ENCODE measurements around the gene PHAX.
"Not testable (repeated sequence)": the region's sequence is repeated elsewhere in the genome, so short reads cannot be mapped to it uniquely, and the experiment has no call there.

The PHAX gene

DNA sequence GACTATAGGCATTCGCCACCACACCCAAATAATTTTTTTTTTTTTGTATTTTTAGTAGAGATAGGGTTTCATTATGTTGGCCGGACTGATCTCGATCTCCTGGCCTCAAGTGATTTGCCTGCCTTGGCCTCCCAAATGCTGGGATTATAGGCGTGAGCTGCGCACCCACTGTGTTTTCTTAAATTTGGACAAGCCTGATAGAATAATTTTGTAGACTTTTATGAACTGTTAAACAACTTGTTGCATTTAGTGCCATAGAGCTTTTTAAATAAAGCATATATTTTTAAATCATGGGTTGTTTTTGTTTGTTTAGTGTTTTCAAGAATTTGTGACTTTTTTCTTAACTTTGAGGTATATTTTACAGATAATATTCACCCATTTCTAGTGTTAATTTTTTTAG lies 4.8 kb downstream of the PHAX start:
- DNase-seq: no peak

- DNase-seq: no peak
Measured at GRCh38 chr5:126610160-126610559, 9.4 kb downstream of the PHAX start.

DNA sequence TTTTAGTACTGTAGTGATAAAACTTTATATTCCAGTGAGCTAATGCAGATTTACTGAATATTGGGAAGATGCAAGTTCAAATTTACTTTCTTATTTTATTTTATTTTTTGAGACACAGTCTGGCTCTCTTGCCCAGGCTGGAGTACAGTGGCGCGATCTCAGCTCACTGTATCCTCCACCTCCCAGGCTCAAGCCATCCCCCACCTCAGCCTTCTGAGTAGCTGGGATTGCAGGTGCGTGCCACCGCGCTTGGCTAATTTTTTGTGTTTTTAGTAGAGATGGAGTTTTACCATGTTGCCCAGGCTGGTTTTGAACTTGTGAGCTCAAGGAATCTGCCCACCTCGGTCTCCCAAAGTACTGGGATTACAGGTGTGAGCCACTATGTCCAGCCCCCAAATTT lies 9.9 kb downstream of the PHAX start:
- no peak for DNase-seq

- no peak for DNase-seq
Measured at GRCh38 chr5:126613941-126614592, 13.3 kb downstream of the PHAX start.

GRCh38 chr5:126615286-126615685 lies 14.5 kb downstream of the PHAX start:
- DNase-seq: peak; percentile 34

GRCh38 chr5:126617603-126618002 lies 16.9 kb downstream of the PHAX start:
- not testable (repeated sequence) for DNase-seq

GRCh38 chr5:126619781-126620180 lies 19.0 kb downstream of the PHAX start:
- DNase-seq: no peak

DNA sequence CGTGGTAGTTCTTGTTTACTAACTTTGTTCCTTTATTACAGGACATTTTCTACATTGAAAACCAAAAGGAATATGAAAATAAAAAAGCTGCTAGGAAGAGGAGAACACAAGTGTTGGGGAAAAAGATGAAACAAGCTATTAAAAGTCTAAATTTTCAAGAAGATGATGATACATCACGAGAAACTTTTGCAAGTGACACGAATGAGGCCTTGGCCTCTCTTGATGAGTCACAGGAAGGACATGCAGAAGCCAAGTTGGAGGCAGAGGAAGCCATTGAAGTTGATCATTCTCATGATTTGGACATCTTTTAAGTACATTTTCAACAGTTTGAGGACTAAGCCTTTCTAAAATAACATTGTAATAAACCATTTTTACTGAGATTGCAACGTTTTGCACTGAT lies 23.8 kb downstream of the PHAX start:
- DNase-seq: no peak

DNA sequence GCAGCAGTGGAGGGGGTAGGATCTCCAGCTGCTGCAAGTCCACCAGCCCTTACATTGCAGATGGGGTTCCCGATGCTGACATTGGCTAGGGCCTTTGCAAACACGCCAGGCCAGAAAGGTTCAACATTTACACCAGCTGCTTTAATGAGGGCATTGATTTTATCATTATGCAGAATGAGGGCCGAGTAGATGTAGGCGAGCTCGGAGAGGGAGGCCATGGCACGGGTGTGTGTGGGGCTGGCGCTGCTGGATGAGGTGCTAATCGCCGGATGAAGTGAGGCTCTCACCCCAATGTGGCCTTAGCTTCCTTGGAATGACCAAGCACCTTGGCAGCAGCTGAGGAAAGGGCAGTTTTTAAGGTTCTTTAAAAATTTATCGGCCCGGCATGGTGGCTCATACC lies 27.4 kb downstream of the PHAX start:
- DNase-seq: no peak

DNA sequence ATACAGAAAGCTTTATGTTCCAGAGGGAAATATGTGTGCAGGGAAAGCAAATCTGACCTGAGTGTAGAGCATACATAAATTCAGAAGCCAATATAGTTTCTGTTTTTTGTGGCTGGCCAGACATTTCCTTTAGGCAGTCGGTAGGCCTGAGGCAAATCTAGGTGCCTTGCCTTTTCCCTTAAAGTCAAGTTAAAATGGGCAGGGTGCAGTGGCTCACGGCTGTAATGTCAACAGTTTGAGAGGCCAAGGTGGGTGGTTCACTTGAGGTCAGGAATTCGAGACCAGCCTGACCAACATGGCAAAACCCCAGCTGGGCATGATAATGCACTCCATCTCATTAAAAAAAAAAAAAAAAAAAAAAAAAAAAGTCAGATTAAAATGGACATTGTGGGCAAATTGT lies 31.2 kb downstream of the PHAX start:
- DNase-seq: no peak

DNA sequence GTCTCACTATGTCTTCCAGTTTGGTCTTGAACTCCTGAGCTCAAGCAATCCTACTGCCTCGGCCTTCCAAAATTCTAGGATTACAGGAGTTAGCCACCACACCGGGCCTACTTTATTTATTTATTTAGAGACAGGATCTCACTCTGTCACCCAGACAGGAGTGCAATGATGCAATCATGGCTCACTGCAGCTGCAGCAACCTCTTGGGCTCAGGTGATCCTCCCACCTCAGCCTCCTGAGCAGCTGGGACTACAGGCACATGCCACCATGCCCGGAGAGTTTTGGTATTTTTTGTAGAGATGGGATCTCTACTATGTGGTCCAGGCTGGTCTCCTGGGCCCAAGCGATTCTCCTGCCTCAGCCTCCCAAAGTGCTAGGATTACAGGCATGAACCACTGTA lies 32.8 kb downstream of the PHAX start:
- DNase-seq: no peak

DNA sequence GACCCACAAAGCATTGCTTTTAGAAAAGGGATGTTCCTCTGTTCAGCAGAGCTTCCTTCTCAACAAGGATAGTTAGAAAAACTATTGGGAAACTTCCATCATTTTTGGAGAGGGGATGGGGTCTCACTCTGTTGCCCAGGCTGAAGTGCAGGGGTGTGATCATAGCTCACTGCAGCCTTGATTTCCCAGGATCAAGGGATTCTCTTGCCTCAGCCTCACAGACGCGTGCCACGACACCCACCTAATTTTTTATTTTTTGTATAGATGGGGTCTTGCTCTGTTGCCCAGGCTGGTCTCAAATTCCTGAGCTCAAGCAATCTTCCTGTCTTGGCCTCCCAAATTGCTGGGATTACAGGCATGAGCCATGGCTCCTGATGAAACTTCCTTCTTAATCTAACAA lies 34.8 kb downstream of the PHAX start:
- DNase-seq: no peak

GRCh38 chr5:126636956-126637355 lies 36.2 kb downstream of the PHAX start:
- DNase-seq: no peak

GRCh38 chr5:126640866-126641265 lies 40.1 kb downstream of the PHAX start:
- DNase-seq: no peak

DNA sequence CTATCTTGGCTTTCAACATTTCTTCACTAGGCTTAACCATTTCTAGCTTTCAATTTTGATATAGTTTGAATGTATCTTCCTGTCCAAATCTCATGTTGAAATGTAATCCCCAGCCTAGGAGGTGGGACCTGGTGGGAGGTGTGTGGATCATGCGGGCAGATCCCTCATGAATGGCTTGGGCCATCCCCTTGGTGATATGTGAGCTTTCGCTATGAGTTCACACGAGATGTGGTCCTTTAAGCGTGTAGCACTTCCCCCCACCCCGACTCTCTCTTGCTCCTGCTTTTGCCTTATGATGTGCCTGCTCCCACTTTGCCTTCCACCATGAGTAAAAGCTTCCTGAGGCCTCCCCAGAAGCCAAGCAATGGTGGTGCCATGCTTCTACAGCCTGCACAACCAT lies 40.6 kb downstream of the PHAX start:
- DNase-seq: no peak

DNA sequence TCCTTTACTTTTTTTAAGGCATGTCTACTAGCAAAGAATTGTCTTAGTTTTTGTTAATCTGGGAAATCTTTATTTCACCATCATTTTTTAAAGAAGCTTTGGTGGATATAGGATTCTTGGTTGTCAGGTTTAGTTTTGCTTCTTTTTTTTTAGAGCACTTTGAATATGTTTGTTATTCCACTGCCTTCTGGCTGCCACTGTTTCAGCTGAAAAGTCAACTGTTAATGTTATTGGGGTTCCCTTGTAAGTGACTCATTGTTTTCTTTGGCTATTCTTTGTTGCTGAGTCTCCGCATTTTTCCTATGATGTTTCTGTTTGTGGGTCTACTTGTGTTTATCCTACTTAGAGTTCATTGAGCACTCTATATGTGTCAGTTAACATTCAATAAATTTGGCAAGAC lies 44.4 kb downstream of the PHAX start:
- DNase-seq: no peak

DNA sequence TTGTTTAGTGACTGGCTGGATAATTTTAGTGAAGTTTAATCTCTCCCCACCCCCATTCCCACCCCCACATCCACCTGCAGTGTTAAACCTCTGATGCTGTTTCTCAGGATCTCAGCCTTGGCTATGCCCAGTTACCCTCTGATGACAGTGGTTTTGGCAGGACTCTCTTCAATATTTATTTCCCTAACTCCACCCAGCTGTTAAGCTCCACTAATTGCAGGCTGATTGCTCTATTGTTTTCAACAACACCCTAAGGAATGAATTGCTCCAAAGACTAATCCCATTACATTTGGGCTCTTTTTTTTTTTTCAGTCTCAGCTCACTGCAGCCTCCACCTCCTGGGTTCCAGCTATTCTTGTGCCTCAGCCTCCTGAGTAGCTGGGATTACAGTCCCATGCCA lies 46.3 kb downstream of the PHAX start:
- no peak for DNase-seq

GRCh38 chr5:126648471-126648870 lies 47.7 kb downstream of the PHAX start:
- no peak for DNase-seq

DNA sequence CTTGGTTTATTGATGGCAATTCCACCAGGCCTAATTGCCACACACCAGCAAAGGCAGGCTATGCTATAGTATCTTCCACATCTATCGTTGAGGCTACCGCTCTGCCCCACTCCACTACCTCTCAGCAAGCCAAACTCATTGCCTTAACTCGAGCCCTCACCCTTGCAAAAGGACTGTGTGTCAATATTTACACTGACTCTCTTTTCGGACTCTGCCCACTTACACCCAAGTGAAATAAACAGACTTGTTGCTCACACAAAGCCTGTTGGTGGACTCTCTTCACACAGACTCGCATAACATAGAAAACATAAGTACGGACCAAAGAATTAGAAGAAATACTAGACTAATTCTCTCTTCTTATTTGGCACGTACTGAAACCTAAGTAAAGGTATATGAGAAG lies 48.3 kb downstream of the PHAX start:
- not testable (repeated sequence) for DNase-seq

DNA sequence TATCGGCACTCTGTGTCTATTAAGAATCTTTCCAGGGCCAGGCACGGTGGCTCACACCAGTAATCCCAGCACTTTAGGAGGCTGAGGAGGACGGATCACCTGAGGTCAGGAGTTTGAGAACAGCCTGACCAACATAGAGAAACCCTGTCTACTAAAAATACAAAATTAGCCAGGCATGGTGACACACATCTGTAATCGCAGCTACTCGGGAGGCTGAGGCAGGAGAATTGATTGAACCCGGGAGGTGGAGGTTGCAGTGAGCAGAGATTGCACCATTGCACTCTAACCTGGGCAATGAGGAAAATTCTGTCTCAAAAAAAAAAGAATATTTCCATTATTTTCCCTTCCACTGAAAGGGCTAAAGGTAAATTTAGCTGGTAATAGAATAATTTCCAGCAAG lies 49.0 kb downstream of the PHAX start:
- not testable (repeated sequence) for DNase-seq

- no peak for DNase-seq
Measured at GRCh38 chr5:126650463-126650862, 49.7 kb downstream of the PHAX start.

GRCh38 chr5:126651013-126651577 lies 50.3 kb downstream of the PHAX start:
- no peak for DNase-seq

- peak; percentile 38 for DNase-seq
Measured at GRCh38 chr5:126656401-126657007, 55.8 kb downstream of the PHAX start.

GRCh38 chr5:126658561-126658960 lies 57.8 kb downstream of the PHAX start:
- DNase-seq: no peak
